WI38 (cell line): ENCODE data around the gene ERBB4.

Experiments
- H3K4me3 ChIP-seq: 2 replicates; pipeline ENCODE4 v1.5.1; 2011; ENCODE audit warnings: low read depth, mild to moderate bottlenecking, control low read depth, low read length
- TF ChIP-seq, protein P1 (sequence below): IDR thresholded peaks from 2 replicates; pipeline ENCODE4 v1.5.1; 2012; ENCODE audit warnings: low read depth, mild to moderate bottlenecking, control low read depth, low read length

The ERBB4 gene

DNA sequence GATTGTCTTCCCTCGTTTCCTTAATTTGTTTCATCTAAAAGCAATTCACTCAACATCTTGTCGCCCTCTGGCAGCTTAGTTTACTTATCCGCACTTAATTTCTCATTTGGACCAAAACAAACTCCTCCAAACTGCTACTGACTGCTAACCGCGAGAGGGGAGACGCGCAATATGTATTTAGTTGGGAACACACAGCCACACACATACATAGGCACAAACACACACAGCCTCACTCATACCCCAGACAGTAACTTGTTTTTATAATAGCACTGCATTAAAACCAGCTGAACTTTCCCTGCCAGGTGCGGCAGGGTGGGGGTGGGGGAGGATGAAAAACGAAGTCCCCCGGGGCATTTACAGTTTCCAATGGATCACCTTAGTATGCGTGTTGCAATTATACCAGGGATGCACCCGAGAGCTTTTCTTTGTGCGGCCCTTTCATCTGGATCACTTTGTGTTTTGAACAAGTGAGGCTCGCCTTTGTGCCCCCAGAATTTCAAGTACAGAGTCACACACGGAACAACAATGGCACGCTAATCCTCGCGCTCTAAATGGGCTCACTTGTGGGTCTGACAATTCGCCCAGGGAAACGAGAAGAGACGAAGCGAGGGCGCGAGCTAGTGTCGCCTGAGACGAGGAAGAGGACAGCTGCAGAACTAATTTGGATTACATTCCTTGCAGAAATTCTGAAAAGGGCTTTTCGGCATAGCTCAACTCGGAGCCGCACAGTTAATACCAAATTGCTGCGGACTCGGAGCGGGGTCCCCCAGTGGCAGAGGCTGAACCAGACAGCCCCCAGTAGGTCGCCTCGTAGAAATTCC is 2.4 kb downstream of the ERBB4 start:
- H3K4me3 ChIP-seq = no peak overlapping the region
- TF ChIP-seq, protein P1, sequence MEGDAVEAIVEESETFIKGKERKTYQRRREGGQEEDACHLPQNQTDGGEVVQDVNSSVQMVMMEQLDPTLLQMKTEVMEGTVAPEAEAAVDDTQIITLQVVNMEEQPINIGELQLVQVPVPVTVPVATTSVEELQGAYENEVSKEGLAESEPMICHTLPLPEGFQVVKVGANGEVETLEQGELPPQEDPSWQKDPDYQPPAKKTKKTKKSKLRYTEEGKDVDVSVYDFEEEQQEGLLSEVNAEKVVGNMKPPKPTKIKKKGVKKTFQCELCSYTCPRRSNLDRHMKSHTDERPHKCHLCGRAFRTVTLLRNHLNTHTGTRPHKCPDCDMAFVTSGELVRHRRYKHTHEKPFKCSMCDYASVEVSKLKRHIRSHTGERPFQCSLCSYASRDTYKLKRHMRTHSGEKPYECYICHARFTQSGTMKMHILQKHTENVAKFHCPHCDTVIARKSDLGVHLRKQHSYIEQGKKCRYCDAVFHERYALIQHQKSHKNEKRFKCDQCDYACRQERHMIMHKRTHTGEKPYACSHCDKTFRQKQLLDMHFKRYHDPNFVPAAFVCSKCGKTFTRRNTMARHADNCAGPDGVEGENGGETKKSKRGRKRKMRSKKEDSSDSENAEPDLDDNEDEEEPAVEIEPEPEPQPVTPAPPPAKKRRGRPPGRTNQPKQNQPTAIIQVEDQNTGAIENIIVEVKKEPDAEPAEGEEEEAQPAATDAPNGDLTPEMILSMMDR = no peak

DNA sequence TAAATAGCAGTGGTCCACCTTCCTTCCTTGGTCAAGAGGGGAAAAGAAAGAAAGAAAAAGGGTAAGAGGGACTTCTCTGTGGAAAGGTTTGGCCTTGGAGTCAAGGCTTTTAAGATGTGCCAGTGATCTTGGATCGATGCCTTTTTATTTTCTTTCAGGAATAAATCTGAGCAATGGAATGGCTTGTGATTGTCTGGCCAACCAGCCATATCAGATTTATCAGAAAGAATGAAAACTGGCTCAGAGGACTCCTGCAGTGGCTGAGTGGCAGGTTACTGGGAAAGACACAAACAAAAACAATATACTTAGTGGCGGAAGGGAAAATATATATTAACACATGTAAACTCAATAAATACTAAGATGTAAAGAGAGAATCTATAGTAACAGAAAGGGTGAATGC is 4.3 kb downstream of the ERBB4 start:
- TF ChIP-seq, protein P1 = no peak
- H3K4me3 ChIP-seq = no peak overlapping the region

DNA sequence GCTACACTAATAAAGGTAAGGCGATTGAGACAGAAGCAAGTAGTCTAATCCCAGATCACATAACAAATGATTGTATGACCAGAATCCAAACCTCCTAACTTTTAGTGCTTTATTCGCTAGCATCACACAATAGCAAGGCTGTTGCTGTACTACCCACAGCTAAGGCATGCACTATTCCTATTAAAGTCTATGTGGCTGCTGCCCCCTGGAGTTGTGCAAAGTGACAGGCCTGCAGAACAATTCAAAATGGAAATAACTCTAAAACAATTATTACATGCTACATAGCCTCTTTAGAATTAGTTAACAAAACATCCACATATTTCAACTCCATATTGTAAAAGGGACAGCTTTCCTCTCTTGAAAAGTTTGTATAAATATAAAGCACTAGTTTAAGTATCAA is 6.0 kb downstream of the ERBB4 start:
- TF ChIP-seq, protein P1 = no peak
- H3K4me3 ChIP-seq = no peak overlapping the region

DNA sequence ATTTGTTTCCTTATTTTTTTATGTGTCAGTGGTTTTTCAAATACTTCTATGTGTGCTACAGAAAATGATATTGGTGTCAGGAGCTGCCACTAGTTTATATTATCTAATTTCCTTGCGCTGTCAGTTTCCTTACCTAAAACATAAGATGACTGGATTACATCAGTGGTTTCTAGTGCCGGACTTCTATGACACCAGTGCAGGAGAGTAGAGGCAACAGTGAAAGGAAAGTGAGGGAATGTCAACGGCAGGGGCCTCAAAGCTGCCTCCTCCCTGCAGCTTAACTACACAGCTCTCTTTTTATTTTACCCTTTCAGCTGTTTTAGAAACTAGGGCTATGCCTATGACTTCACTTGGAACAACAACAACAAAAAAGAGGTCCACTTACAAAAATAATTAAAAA is 6.5 kb downstream of the ERBB4 start:
- TF ChIP-seq, protein P1 = no peak
- no peak overlapping the region for H3K4me3 ChIP-seq

DNA sequence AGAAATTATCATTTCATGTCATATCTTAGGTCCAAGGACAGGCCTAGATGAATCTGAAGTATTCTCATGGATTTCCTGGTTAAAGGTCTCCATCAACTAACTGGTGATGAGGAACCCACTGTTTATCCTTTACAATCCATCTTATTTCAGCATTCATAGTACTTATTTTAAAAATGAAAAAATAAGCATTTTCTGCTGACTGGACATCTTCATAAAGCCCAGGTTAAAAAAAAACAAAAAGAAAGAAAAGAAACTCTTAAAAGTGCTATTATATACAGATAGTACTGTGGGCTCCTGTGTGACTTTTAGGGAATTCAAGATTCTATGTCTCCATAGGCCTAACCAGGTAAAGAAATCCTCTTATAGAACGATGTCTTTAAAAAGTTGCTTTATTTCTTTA is 7.1 kb downstream of the ERBB4 start:
- H3K4me3 ChIP-seq = no peak overlapping the region
- TF ChIP-seq, protein P1 = no peak

DNA sequence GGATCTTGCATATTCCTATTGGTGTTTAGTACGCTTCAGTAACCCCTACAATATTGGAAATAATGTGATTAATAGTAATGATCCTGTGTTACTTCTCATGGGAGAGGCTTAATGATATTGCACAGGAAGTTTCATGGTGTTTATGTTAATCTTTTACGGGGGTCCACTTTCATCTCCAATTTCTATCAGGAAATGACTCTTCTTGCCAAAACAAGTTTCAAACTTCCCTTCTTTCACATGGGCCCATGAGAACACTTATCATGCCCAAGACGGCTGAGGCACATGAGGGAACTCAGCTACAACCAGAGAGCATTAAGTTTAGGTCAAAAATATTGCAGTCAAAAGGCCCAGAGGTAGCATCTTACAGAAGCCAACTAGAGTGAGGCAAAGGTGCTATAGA is 7.6 kb downstream of the ERBB4 start:
- no peak overlapping the region for H3K4me3 ChIP-seq
- TF ChIP-seq, protein P1 = no peak

DNA sequence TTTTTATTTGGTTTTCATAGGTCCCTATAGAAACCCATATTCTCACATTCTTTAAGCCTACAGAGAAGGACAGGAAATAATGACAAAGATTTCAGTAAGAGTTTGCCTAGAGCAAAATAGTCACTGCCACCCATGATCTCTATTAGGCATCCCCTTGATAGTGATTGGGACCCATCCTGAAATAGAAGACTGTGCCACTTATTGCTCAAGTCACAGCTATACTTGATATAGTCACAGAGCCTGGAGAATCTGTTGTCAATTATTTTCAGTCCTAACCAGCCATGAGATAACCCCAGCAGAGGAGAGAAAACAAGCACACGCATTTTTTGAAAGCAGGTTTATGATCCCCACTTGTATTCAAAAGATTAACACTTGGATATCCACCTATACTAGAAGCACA is 8.2 kb downstream of the ERBB4 start:
- TF ChIP-seq, protein P1 = no peak

More for the DNA sequence above, 8.2 kb downstream of the ERBB4 start:
- no peak overlapping the region for H3K4me3 ChIP-seq
